ENCODE measurements around the gene GRHL1. TPM values are rescaled to one million over a fixed set of nuclear protein-coding genes. Genes with fewer than 3 reads are reported as not detected.

The GRHL1 gene
- total RNA-seq, 1 experiment from 2014 or later = 2.7 TPM

DNA sequence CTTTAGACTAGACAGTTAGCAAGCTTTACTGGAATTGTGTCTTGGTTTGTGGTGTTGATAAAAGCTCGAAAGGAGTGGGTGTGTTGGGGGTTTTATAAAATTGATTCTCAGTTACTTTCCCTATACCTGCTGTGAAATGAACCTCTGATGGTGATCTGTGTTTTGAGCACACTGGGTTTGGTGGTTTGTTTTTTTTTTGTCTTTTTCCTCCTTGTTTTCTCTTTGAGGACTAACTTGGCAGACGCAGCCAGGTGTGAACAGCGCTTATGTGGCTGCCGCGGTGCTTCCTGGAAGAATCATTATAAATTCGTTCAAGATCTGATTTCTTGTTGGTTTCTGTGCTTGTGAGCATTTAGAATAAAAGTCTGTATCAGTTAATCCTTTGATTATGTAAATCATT is 28.5 kb downstream of the GRHL1 start:
- no peaks in the 10 kb centered on the region for H3K36me3 Mint-ChIP-seq
- no peak overlapping the region for H3K4me3 Mint-ChIP-seq
- CTCF ChIA-PET = no interaction called here
- no peak for TF ChIP-seq TP53 (CRISPR knock-in tag; IDR thresholded peaks at IDR 0.05)
- TF ChIP-seq CREB1 (CRISPR knock-in tag; IDR thresholded peaks at IDR 0.05) = no peak
- TF ChIP-seq GABPB1 (CRISPR knock-in tag; IDR thresholded peaks at IDR 0.05) = no peak
- TF ChIP-seq ZNF121 (CRISPR knock-in tag; IDR thresholded peaks at IDR 0.05) = no peak
- no peak for TF ChIP-seq EMX1 (CRISPR knock-in tag; IDR thresholded peaks at IDR 0.05)
- TF ChIP-seq, protein P1, sequence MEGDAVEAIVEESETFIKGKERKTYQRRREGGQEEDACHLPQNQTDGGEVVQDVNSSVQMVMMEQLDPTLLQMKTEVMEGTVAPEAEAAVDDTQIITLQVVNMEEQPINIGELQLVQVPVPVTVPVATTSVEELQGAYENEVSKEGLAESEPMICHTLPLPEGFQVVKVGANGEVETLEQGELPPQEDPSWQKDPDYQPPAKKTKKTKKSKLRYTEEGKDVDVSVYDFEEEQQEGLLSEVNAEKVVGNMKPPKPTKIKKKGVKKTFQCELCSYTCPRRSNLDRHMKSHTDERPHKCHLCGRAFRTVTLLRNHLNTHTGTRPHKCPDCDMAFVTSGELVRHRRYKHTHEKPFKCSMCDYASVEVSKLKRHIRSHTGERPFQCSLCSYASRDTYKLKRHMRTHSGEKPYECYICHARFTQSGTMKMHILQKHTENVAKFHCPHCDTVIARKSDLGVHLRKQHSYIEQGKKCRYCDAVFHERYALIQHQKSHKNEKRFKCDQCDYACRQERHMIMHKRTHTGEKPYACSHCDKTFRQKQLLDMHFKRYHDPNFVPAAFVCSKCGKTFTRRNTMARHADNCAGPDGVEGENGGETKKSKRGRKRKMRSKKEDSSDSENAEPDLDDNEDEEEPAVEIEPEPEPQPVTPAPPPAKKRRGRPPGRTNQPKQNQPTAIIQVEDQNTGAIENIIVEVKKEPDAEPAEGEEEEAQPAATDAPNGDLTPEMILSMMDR (IDR thresholded peaks at IDR 0.05) = no peak
- TF ChIP-seq, protein P2, sequence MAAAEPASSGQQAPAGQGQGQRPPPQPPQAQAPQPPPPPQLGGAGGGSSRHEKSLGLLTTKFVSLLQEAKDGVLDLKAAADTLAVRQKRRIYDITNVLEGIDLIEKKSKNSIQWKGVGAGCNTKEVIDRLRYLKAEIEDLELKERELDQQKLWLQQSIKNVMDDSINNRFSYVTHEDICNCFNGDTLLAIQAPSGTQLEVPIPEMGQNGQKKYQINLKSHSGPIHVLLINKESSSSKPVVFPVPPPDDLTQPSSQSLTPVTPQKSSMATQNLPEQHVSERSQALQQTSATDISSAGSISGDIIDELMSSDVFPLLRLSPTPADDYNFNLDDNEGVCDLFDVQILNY (CRISPR knock-in tag; IDR thresholded peaks at IDR 0.05) = no peak
- no peak for TF ChIP-seq HMGA2 (CRISPR knock-in tag; IDR thresholded peaks at IDR 0.05)
- TF ChIP-seq ZNF232 (CRISPR knock-in tag; IDR thresholded peaks at IDR 0.05) = no peak
- TF ChIP-seq, protein P3, sequence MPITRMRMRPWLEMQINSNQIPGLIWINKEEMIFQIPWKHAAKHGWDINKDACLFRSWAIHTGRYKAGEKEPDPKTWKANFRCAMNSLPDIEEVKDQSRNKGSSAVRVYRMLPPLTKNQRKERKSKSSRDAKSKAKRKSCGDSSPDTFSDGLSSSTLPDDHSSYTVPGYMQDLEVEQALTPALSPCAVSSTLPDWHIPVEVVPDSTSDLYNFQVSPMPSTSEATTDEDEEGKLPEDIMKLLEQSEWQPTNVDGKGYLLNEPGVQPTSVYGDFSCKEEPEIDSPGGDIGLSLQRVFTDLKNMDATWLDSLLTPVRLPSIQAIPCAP (CRISPR knock-in tag; IDR thresholded peaks at IDR 0.05) = no peak
- H3K9me3 Mint-ChIP-seq = peaks cover 5% of the 10 kb centered on the region; the same call in 1 of the 2 replicates
- no peak overlapping the region; the same call in 1 of the 2 replicates for H3K27ac Mint-ChIP-seq
- POLR2A ChIA-PET = interaction anchor here (0.7 kb wide), 1 partner anchor 183 kb away, joined by 3 read pairs; no protein-coding TSS in a partner anchor
- no peaks in the 10 kb centered on the region for H3K4me1 Mint-ChIP-seq
- DNase-seq (ENCODE audit: low spot score) (no peak), ATAC-seq (no peak)
- no peaks in the 10 kb centered on the region for H3K27me3 Mint-ChIP-seq (ENCODE audit: low read depth)

DNA sequence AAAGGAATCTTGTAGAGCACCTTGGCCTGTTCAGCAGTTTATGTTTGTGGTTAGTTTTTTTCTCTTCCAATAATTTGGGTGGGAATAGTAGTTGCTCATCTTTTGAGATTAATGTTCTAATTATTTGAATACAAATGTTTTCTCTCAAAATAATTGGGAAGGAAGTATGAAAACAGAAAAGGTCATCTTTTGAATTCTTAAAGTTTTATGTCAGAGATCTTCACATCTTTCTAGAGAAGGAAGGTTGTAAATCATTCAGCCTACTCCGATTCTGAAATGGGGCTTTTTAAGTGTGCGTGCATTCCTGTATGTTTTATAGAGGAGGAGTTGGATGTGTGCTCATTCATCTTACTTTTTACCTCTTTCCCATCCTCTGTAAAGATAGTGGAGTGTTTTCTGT is 29.0 kb downstream of the GRHL1 start:
- POLR2A ChIA-PET = no interaction called here
- DNase-seq (ENCODE audit: low spot score) = no peak
- H3K27ac Mint-ChIP-seq = no peak overlapping the region
- ATAC-seq = no peak
- CTCF ChIA-PET = no interaction called here
- no peaks in the 10 kb centered on the region for H3K27me3 Mint-ChIP-seq (ENCODE audit: low read depth)
- no peaks in the 10 kb centered on the region for H3K4me1 Mint-ChIP-seq
- no peaks in the 10 kb centered on the region for H3K36me3 Mint-ChIP-seq
- TF ChIP-seq, protein P4, sequence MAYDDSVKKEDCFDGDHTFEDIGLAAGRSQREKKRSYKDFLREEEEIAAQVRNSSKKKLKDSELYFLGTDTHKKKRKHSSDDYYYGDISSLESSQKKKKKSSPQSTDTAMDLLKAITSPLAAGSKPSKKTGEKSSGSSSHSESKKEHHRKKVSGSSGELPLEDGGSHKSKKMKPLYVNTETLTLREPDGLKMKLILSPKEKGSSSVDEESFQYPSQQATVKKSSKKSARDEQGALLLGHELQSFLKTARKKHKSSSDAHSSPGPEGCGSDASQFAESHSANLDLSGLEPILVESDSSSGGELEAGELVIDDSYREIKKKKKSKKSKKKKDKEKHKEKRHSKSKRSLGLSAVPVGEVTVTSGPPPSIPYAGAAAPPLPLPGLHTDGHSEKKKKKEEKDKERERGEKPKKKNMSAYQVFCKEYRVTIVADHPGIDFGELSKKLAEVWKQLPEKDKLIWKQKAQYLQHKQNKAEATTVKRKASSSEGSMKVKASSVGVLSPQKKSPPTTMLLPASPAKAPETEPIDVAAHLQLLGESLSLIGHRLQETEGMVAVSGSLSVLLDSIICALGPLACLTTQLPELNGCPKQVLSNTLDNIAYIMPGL (CRISPR knock-in tag; IDR thresholded peaks at IDR 0.05) = no peak
- TF ChIP-seq, protein P5, sequence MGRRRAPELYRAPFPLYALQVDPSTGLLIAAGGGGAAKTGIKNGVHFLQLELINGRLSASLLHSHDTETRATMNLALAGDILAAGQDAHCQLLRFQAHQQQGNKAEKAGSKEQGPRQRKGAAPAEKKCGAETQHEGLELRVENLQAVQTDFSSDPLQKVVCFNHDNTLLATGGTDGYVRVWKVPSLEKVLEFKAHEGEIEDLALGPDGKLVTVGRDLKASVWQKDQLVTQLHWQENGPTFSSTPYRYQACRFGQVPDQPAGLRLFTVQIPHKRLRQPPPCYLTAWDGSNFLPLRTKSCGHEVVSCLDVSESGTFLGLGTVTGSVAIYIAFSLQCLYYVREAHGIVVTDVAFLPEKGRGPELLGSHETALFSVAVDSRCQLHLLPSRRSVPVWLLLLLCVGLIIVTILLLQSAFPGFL (CRISPR knock-in tag; IDR thresholded peaks at IDR 0.05; ENCODE audit: borderline replicate concordance) = no peak
- TF ChIP-seq ELF4 (CRISPR knock-in tag; IDR thresholded peaks at IDR 0.05; ENCODE audit: low read depth) (no peak), OVOL2 (CRISPR knock-in tag; IDR thresholded peaks at IDR 0.05; ENCODE audit: borderline replicate concordance) (no peak)
- TF ChIP-seq, protein P6, sequence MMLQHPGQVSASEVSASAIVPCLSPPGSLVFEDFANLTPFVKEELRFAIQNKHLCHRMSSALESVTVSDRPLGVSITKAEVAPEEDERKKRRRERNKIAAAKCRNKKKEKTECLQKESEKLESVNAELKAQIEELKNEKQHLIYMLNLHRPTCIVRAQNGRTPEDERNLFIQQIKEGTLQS (CRISPR knock-in tag; conservative IDR thresholded peaks at IDR 0.05) = no peak
- TF ChIP-seq, protein P7, sequence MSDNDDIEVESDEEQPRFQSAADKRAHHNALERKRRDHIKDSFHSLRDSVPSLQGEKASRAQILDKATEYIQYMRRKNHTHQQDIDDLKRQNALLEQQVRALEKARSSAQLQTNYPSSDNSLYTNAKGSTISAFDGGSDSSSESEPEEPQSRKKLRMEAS (CRISPR knock-in tag; IDR thresholded peaks at IDR 0.05) = no peak
- TF ChIP-seq, protein P8, sequence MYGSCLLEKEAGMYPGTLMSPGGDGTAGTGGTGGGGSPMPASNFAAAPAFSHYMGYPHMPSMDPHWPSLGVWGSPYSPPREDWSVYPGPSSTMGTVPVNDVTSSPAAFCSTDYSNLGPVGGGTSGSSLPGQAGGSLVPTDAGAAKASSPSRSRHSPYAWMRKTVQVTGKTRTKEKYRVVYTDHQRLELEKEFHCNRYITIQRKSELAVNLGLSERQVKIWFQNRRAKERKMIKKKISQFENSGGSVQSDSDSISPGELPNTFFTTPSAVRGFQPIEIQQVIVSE (CRISPR knock-in tag; IDR thresholded peaks at IDR 0.05; ENCODE audit: borderline replicate concordance) = no peak
- H3K9me3 Mint-ChIP-seq = peaks cover 5% of the 10 kb centered on the region; the same call in 1 of the 2 replicates
- no peak overlapping the region for H3K4me3 Mint-ChIP-seq
